SK-N-SH treated with all-trans-retinoic acid at 6 μM for 48 hours (cell line): ENCODE measurements around the gene FAM180A.

ENCODE experiments used
- CREB5 ChIP-seq: fragments of 250-450 bp; sonication (Bioruptor Pico); IDR thresholded peaks from 2 replicates; pipeline ENCODE4 v1.5.1; 2020; ENCODE audit warnings: low read depth, mild to moderate bottlenecking, moderate library complexity
- PATZ1 ChIP-seq: fragments of 250-450 bp; sonication (Bioruptor Pico); IDR thresholded peaks from 2 replicates; pipeline ENCODE4 v1.8.0; 2020; ENCODE audit warnings: mild to moderate bottlenecking, moderate library complexity, borderline replicate concordance
- POU6F1 ChIP-seq: fragments of 250-450 bp; sonication (Bioruptor Pico); IDR thresholded peaks from 2 replicates; pipeline ENCODE4 v1.8.0; 2021; ENCODE audit warnings: low read depth, mild to moderate bottlenecking, moderate library complexity, borderline replicate concordance
- SNAI2 ChIP-seq: fragments of 250-450 bp; sonication (Bioruptor Pico); IDR thresholded peaks from 2 replicates; pipeline ENCODE4 v1.5.0; 2020; ENCODE audit warnings: mild to moderate bottlenecking, moderate library complexity
- TCF4 ChIP-seq: fragments of 250-450 bp; sonication (Bioruptor Pico); IDR thresholded peaks from 2 replicates; pipeline ENCODE4 v1.8.0; 2021; ENCODE audit warnings: mild to moderate bottlenecking, moderate library complexity, borderline replicate concordance
- TOX ChIP-seq: fragments of 250-450 bp; sonication (Bioruptor Pico); IDR thresholded peaks from 2 replicates; pipeline ENCODE4 v1.8.0; 2021; ENCODE audit warnings: mild to moderate bottlenecking, moderate library complexity, borderline replicate concordance
- TSHZ2 ChIP-seq: fragments of 250-450 bp; sonication (Bioruptor Pico); IDR thresholded peaks from 2 replicates; pipeline ENCODE4 v1.5.0; 2020; ENCODE audit warnings: mild to moderate bottlenecking, moderate library complexity
- ZFP3 ChIP-seq: fragments of 250-450 bp; sonication (Bioruptor Pico); IDR thresholded peaks from 2 replicates; pipeline ENCODE4 v1.5.0; 2020; ENCODE audit warnings: mild to moderate bottlenecking, moderate library complexity
- ZNF70 ChIP-seq: fragments of 450-650 bp; formaldehyde crosslinking; IDR thresholded peaks from 2 replicates; pipeline ENCODE4 v1.5.0; 2020; ENCODE audit warnings: mild to moderate bottlenecking, moderate library complexity
- ZNF8 ChIP-seq: fragments of 450-650 bp; formaldehyde crosslinking; IDR thresholded peaks from 2 replicates; pipeline ENCODE4 v1.5.0; 2020; ENCODE audit warnings: mild to moderate bottlenecking, moderate library complexity

- no peak for TF ChIP-seq PATZ1
- TF ChIP-seq CREB5 (CRISPR knock-in tag) = no peak
- TF ChIP-seq TOX = no peak
- no peak for TF ChIP-seq ZFP3 (CRISPR knock-in tag)
- no peak for TF ChIP-seq ZNF70 (CRISPR knock-in tag)
- no peak for TF ChIP-seq TCF4
- TF ChIP-seq ZNF8 (CRISPR knock-in tag) = no peak
- TF ChIP-seq SNAI2 (CRISPR knock-in tag) = no peak
- TF ChIP-seq POU6F1 (CRISPR knock-in tag) = no peak
- no peak for TF ChIP-seq TSHZ2 (CRISPR knock-in tag)
Measured at GRCh38 chr7:135684699-135685098, 63.9 kb downstream of the FAM180A start.
